Stimulated activated CD4-positive, alpha-beta T cell treated with anti-CD3 and anti-CD28 coated beads, Interleukin-12 subunit alpha, Interleukin-12 subunit beta, amount 100 ng/mL, for 24 hours (primary cell): Measurements from ENCODE around the gene CTDSPL2.
"Not testable (repeated sequence)": the region's sequence is repeated elsewhere in the genome, so short reads cannot be mapped to it uniquely, and the experiment has no call there.

Experiments used
- DNase-seq, 2 experiments: peaks; one replicate each; pipeline ENCODE4 v3.0.0-alpha.2; 2020; ENCODE audit warnings: low read depth in 2 of 2

CTDSPL2 gene

DNA sequence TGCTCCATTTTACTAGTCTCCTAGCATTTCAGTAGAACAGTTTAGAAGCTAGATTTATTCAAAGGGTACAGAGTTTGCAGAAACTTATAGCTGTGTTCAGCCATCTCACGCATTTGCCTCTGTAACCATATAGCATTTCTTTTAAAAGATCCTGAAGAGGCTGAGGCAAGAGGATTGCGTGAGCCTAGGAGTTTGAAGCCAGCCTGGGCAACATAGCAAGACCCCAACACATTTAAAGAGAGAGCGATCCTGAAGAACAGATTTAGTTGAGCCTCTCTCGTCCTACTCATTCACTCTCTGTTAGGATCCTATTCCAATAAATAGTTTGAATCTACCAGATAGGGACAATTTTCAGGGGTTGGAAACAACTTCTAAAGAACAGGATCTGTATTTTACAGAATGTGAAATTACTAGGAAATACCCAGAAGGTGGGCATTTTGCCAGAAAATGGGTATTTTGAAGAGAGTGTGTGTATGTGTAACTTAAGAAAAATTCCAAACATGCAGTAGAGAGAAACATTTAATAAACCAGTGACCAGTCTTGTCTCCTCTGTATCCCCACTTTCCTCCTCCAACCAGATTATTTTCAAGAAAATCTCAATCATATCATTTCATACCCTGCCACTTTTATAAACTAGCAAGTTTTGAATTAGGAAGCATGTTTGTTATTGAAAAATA is 114.0 kb downstream of the CTDSPL2 start:
- no peak for DNase-seq

DNA sequence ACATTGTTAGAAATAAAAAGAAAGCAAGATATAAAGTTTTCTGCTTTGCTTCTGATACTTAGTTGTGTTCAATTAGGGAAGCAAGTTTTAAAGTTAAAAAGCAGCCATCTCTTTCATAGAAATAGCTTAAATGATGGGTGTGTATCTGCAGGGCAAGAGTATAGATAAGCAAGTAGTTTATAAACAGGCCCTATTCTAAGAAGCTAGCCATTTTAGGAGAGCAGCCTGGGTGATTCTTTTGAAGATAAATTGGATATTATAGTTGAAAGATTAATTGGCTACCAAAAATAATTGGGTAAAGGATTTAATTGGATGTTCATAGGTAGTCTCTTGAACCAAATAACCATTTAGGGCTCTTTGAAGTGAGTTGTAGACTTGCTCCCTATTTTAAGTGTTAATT is 115.2 kb downstream of the CTDSPL2 start:
- DNase-seq: no peak

DNA sequence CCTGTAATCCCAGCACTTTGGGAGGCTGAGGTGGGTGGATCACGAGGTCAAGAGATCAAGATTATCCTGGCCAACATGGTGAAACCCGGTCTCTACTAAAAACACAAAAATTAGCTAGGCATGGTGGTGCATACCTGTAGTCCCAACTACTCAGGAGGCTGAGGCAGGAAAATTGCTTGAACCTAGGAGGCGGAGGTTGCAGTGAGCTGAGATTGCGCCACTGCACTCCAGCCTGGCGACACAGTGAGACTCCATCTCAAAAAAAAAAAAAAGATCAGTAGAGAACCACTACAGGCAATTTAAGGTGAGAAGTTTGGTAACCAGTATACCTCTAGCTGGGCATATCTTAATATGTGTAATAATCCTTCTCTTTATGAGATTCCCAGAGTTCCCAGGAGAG is 117.3 kb downstream of the CTDSPL2 start:
- not testable (repeated sequence) for DNase-seq

DNA sequence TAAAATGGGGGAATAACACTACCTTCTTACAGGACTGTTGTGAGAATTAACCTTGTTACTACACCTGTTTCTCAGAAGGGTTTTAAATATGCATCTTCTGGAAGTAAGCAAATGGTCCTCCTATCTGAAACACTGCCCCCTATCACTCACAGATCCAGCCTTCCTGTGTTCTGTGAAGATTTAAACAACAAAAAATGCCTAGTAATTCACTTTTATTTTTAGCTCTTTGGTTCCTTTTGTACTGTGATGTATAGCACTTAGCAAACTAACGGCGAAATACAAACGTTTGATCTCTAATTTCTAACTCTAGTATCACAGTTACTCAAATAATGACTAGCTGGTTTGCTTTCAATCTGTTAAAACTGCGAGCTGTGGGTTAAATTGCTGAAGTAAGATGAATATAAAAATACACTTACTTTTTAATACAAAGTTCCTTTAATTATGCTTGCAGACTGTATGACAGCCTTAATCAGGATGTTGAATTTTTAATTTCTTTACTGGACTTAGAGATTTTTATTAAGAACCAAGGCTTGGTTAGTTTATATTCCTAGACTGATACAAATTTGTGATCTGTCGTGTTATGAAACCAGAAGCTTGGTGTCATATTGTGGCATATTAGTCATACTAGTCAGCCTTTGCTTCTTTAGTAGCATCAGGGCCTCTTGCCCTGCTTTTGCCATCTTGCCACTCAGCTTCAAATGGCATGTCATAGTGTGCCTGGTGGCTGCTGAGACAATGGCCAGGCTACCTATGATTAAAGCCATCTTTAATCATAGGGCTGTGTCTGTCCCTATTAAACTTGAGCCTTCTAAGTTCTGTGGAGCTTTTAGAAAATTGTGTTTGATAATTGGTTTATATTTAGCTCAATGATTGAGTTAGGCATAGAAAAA is 118.7 kb downstream of the CTDSPL2 start:
- DNase-seq: peak in 1 of 2 experiments; percentile 38

DNA sequence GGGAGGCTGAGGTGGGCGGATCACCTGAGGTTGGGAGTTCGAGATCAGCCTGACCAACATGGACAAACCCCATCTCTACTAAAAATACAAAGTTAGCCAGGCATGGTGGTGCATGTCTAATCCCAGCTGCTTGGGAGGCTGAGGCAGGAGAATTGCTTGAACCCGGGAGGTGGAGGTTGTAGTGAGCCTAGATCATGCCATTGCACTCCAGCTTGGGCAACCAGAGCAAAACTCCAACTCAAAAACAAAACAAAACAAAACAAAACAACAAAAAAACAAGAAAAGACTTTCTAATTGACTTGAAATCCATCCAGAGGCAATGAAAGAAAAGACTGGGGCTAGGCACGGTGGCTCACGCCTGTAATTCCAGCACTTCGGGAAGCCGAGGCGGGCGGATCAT is 121.7 kb downstream of the CTDSPL2 start:
- DNase-seq: not testable (repeated sequence)

DNA sequence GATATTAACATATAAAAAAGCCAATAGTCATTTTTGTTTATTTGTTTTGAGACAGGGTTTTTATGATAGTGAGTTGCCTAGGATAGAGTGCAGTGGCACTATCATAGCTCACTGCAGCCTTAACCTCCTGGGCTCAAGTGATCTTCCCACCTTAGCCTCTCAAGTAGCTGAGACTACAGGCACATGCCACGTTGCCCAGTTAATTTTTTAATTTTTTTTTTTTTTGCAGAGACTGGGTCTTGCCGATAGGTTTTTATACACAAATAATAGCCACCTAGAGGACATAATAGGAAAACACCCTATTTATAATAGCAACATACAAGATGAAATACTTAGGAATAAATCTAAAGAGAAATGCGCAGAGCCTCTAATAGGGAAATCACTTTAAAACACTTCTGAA is 122.8 kb downstream of the CTDSPL2 start:
- no peak for DNase-seq

DNA sequence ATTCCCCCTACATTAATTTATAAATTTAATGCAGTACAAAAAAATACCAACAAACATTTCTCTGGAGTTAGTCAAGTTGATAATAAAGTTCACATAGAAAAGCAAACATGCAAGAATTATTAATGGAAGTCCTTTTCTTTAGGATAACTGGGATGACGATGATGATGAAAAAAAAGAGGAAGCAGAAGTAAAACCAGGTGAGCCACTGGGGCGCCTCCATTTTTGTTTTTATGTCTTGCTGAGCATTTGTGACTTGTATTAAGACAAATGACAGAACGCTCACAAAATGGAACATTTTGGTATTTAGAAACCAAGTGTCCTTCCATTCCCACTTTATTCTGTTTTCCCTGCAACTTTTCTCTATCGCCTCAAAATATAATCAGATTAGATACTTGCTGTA is 123.3 kb downstream of the CTDSPL2 start:
- DNase-seq: no peak

DNA sequence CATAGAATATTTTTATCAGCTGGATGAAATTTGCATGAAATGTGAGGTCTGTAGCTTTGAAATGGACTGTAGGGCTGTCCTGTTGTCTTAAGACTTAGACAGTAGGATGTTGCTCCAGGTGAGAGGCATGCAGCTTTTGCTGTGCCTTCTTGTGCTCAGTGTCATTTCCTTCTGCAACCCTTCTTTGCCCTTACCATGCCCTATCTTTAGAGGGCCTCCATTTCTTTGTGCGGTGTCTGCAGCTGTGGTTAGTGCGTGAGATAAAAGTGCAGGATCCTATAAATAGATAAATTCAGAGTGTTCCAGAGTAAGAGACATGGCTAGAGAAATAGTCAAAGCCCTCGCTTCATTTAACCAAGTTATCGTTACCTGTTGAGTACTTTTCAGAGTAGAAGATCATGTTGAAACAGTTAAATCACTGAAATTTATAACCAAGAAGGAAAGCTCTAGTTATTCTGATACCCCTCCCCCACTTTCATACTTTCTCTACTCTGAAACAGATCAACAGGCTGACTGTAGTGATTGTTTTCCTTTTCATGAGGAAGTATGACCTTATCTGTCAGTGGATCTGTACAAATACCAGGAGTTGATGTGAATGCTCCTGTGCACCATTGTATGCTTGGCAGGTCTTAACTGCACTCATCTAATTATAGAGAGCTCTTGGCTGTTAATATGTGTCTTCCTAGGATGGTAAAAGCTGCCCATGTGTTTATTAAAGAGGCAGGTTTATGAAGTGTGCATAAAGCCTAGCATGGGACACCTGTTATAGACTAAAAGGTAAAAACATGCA is 127.7 kb downstream of the CTDSPL2 start:
- no peak for DNase-seq

DNA sequence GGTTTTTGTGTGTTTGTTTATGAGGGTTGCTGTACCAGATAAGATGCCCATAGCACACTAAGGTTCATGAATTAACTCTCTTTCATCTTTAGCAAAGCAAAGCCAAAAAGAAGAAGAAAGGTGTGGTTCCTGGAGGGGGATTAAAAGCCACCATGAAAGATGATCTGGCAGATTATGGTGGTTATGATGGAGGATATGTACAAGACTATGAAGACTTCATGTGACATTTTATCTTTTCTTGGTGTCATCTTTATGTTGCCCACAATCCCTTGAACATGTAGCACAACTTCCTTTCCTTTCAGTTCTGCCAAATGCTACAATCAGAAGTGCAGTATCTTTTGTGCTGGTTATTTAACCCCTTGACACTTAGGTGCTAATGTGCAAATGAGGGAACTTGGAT is 133.5 kb downstream of the CTDSPL2 start:
- DNase-seq: not testable (repeated sequence)

DNA sequence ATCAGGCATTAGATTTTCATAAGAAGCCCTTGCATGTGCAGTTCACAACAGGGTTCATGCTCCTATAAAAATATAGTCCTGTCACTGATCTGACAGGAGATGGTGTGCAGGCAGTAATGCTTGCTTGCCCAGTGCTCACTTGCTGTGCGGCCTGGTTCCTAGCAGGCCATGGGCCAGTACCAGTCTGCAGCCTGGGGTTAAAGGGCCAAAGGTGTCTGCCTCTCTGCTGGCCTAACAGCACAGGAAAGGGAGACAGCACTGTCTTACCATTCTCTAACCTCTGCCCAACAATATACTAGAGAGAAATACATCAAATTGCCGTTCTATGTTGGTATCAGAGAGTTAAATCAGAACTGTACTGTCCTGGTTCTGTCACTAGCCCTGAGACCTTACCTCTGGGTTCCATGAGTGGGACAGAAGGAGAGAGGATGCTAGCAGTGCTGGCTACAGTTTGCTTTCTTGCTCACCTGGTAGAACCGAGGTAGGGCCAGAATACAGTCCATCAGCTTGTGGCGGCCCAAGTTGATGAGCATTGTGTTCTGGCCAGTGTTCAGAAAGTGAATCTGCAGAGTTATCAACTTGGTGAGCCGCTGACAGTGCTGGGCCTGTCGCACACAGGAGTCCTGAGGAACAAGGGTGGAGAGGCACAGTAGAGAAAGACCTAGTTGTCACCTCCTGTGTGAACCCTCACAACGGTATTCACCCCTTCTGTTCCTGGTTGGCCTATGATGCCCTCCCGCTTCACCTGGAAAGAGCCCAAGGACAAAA is 138.1 kb downstream of the CTDSPL2 start:
- DNase-seq: no peak

DNA sequence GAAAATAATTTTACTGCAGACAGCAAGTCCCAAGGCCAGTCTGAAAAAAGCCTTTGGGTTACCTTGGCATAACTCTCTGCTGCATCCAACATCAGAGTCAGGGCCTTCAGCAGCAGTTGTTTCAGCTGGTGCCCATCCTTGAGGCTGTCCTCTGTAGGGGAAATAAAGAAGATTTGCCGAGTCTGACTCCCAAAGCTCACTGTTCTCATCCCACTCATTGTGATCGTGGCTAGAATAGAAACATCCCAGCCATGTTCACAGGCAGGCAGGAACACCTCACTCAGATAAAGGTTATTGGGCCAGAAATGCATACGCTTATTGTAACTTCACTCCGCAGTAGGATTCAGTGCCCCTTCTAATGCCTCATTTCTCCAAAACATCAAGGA is 138.7 kb downstream of the CTDSPL2 start:
- no peak for DNase-seq

DNA sequence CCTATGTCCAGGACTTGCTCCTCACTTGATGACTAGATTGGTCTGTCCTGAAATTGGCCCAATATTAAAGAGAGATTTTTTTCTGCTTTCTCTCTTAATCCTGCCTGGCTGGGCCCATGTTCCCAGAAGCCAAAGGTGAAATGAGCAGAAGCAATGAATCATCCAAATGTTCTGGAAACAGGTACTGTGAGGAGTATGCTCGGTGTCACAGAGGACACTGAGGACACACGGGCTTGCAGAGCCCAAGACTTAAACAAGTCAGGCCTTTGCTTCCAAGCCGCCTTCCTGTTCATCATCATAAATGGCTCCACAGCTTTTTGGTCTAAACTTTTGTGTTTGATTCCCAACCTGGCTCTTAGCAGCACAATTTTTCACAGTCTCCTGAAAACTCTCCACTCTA is 140.9 kb downstream of the CTDSPL2 start:
- no peak for DNase-seq

DNA sequence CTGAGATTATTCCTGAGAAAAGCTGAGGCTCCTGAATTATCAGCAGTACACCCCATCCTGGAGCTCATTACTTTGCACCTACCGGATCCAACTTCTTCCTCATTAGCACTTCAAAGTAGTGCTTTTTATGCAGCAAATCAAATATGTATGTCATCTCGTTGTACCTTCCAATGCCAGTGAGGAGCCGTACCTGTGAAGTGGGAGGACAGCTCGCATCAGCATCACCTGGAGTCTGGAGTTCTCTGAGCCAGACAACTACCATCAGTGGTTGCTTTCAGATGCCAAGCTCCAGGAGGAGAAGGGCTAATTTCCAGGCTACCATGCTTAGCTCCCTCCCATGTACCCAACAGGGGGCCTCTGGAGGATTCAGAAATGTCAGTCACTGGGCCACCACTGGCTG is 141.9 kb downstream of the CTDSPL2 start:
- no peak for DNase-seq

DNA sequence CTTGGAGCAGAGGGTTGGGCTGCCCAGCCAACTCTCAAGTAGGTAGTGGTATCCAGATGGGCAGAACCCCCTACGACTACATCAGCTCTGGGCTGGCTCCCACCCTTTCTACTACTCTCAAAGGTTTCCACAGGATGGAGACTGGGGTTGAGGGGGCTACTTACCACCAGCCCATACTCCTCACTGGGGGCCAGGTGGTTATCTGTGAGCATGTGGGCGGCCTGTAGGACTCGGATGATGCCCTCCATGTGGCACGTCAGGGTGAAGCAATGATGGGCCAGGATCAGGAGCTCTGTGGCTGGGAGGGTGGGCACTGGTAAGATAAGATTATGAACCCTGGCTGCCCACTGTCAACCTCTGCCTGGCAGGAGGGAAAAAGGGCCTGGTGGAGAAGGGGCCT is 142.9 kb downstream of the CTDSPL2 start:
- no peak for DNase-seq

DNA sequence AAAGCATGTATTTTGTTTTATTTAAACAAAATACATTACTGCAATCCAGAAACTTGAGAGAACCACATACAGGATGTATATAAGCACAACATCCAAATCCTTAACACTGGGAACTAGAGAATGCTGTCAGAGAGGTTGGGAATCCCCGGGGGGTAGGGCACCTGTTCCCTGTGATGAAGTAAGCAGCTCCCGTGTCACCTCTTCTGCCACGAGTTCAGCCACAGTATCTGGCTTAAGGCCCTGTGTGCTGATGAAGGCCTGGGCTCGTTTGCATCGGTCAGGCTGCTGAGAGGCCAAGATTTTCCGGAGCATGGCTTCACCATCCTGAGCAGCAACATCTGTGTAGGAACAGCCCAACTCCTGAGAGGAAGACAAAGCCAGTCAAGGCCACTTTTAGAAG is 146.0 kb downstream of the CTDSPL2 start:
- DNase-seq: no peak

DNA sequence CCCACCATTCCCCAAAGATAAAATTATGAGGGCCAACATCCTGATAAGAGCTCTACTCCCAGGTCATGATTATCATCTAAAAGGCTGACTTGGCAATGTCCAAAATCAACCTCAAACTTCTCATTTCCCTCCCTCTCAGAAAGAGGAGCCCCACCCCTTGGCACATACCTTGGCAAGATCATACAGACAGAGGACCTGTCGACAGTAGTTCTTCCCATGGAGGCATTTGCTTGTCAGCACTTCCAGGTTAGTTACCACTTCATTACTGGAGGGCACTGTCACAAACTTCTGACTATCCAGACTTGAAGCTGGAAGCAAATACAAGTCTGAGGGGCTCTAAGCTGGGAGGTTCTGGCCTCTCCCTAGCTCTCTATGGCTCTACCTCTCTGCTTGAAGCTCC is 147.3 kb downstream of the CTDSPL2 start:
- no peak for DNase-seq
